Vagina (tissue), 2 donors: ENCODE data around the gene CPT1A. TPM values are rescaled to one million over a fixed set of nuclear protein-coding genes. Genes with fewer than 3 reads are reported as not detected.

Experiments
- DNase-seq, 2 donors: peaks; one replicate each; pipeline ENCODE4 v3.0.0-alpha.2; 2017; ENCODE audit errors: extremely low spot score in 2 of 2
- H3K27ac ChIP-seq: fragments of 200-600 bp; sonication (generic); one replicate; pipeline ENCODE4 v1.5.1; 2019
- H3K27me3 ChIP-seq: fragments of 200-600 bp; sonication (generic); one replicate; pipeline ENCODE4 v1.5.1; 2019
- H3K36me3 ChIP-seq, 2 donors: fragments of 200-600 bp; sonication (generic); one replicate each; pipeline ENCODE4 v1.5.1; 2017 to 2019
- H3K4me1 ChIP-seq: fragments of 200-600 bp; sonication (generic); one replicate; pipeline ENCODE4 v1.5.1; 2019
- H3K4me3 ChIP-seq, 2 donors: fragments of 200-600 bp; sonication (generic); 1 replicate in 1 of 2; 2 replicates in 1 of 2; pipeline ENCODE4 v1.5.1; 2016 to 2019
- H3K9me3 ChIP-seq: fragments of 200-600 bp; sonication (generic); one replicate; pipeline ENCODE4 v1.5.1; 2019
- POLR2A ChIP-seq, 2 donors: fragments of 450-650 bp; IDR thresholded peaks; one replicate each; pipeline ENCODE4 v1.6.1; 2017; ENCODE audit warnings: antibody characterized with exemption in 2 of 2, mild to moderate bottlenecking in 2 of 2, moderate library complexity in 2 of 2
- POLR2AphosphoS5 ChIP-seq, 2 donors: sonication (generic); formaldehyde crosslinking; IDR thresholded peaks; one replicate each; pipeline ENCODE4 v1.9.0; 2017; ENCODE audit warnings: antibody characterized with exemption in 2 of 2, mild to moderate bottlenecking in 2 of 2, low read depth in 1 of 2; ENCODE audit not compliant: insufficient read depth in 1 of 2
- intact Hi-C: fragments of 100-400 bp; cut with DNase I; formaldehyde crosslinking; loops from one replicate; pipeline ENCODE4 v1.15.1; 2023
- total RNA-seq: library from RNA; depleted of rRNA; stranded (reverse); fragments of >200 nt; gene quantifications from one replicate; pipeline ENCODE4 v1.2.3, GENCODE V29; 2016
- TF ChIP-seq, protein P1 (sequence below), 3 experiments: fragments of 450-650 bp in 2 of 3; fragments of 200-600 bp in 1 of 3; sonication (generic) in 1 of 3; IDR thresholded peaks; one replicate each; pipeline ENCODE4 v1.5.1; 2017 to 2019; ENCODE audit warnings: antibody characterized with exemption in 3 of 3, mild to moderate bottlenecking in 2 of 3, moderate library complexity in 2 of 3

CPT1A gene
- total RNA-seq, 1 donor from 2014 or later: 80.8 TPM

DNA sequence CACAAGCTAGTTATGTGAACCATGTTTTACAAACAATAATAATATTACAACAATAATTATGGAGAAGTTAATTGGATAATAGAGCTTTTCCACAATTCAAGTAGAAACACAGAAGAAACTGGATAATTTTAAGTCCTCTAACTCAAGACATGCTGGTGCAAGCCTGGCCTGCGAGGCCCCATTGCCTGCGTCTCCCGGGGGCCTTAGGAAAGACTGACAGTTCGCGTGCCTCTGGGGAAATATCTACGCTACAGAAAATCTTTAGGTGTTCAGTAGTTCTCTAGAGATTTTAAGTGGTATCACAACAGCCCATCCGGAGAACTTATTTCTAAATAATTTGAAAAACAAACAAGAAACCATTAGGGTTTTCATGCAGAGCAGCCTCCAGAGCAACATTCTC is 134.2 kb downstream of the CPT1A start:
- no peaks in the 10 kb centered on the region for H3K4me1 ChIP-seq
- no peaks in the 10 kb centered on the region for H3K9me3 ChIP-seq
- no peak for TF ChIP-seq POLR2AphosphoS5 (IDR thresholded peaks at IDR 0.05; ENCODE audit: insufficient read depth in 1 of 2, low read depth in 1 of 2)
- TF ChIP-seq, protein P1, sequence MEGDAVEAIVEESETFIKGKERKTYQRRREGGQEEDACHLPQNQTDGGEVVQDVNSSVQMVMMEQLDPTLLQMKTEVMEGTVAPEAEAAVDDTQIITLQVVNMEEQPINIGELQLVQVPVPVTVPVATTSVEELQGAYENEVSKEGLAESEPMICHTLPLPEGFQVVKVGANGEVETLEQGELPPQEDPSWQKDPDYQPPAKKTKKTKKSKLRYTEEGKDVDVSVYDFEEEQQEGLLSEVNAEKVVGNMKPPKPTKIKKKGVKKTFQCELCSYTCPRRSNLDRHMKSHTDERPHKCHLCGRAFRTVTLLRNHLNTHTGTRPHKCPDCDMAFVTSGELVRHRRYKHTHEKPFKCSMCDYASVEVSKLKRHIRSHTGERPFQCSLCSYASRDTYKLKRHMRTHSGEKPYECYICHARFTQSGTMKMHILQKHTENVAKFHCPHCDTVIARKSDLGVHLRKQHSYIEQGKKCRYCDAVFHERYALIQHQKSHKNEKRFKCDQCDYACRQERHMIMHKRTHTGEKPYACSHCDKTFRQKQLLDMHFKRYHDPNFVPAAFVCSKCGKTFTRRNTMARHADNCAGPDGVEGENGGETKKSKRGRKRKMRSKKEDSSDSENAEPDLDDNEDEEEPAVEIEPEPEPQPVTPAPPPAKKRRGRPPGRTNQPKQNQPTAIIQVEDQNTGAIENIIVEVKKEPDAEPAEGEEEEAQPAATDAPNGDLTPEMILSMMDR (IDR thresholded peaks at IDR 0.05): no peak
- TF ChIP-seq POLR2A (IDR thresholded peaks at IDR 0.05): no peak
- H3K36me3 ChIP-seq: no peaks in the 10 kb centered on the region
- no peak for DNase-seq
- H3K27me3 ChIP-seq: no peaks in the 10 kb centered on the region
- intact Hi-C loops: no loop called here
- no peak overlapping the region for H3K4me3 ChIP-seq
- no peak overlapping the region for H3K27ac ChIP-seq

- H3K36me3 ChIP-seq: no peaks in the 10 kb centered on the region
- no peaks in the 10 kb centered on the region for H3K4me1 ChIP-seq
- no peaks in the 10 kb centered on the region for H3K27me3 ChIP-seq
- H3K4me3 ChIP-seq: no peak overlapping the region
- intact Hi-C loops: no loop called here
- DNase-seq: no peak
- TF ChIP-seq POLR2A (IDR thresholded peaks at IDR 0.05): no peak
- TF ChIP-seq, protein P1 (IDR thresholded peaks at IDR 0.05): no peak
- TF ChIP-seq POLR2AphosphoS5 (IDR thresholded peaks at IDR 0.05; ENCODE audit: insufficient read depth in 1 of 2, low read depth in 1 of 2): no peak
- no peaks in the 10 kb centered on the region for H3K9me3 ChIP-seq
- H3K27ac ChIP-seq: no peak overlapping the region
Observed at GRCh38 chr11:68704887-68705286, 136.8 kb downstream of the CPT1A start.

Other genes starting within 250 kb of the CPT1A start
- gene GAL, start 157.4 kb downstream of the CPT1A start, total RNA-seq: 15.7 TPM
- 8.3 TPM for gene TESMIN, start 90.4 kb downstream of the CPT1A start, total RNA-seq
- gene MRPL21, start 61.9 kb upstream of the CPT1A start, total RNA-seq: 68.5 TPM
- 8.3 TPM for gene IGHMBP2, start 62.0 kb upstream of the CPT1A start, total RNA-seq
- gene MRGPRD, start 139.1 kb upstream of the CPT1A start, total RNA-seq: not detected
- gene MRGPRF, start 171.3 kb upstream of the CPT1A start, total RNA-seq: 84.5 TPM
- 21.1 TPM for gene TPCN2, start 207.0 kb upstream of the CPT1A start, total RNA-seq